Limb (tissue), 2 donors: Measurements from ENCODE around the gene SH3D21.

Source experiments
- DNase-seq, 2 donors: peaks; one replicate each; pipeline ENCODE4 v3.0.0-alpha.2; 2016; ENCODE audit errors: extremely low spot score in 2 of 2

Gene SH3D21

GRCh38 chr1:36306210-36306901, at the start of gene SH3D21:
Gene SH3D21, plus strand, starts transcription at chr1:36306368. Its CDS starts 53 bp downstream, at chr1:36306421.
- peak in 1 of 2 donors; percentile 59 for DNase-seq

- DNase-seq: no peak
These were observed 49.4 kb upstream of the SH3D21 start for GRCh38 chr1:36256558-36257374.

- no peak for DNase-seq
These were observed 48.8 kb upstream of the SH3D21 start for GRCh38 chr1:36257375-36257767.

- no peak for DNase-seq
These were observed 47.2 kb upstream of the SH3D21 start for GRCh38 chr1:36258960-36259344.

- DNase-seq: no peak
These were observed 37.2 kb upstream of the SH3D21 start for GRCh38 chr1:36268981-36269380.

- DNase-seq: no peak
These were observed 36.7 kb upstream of the SH3D21 start for GRCh38 chr1:36269408-36269838.

GRCh38 chr1:36273024-36273423, 33.1 kb upstream of the SH3D21 start:
- DNase-seq: no peak

GRCh38 chr1:36274201-36274600, 32.0 kb upstream of the SH3D21 start:
- DNase-seq: no peak

GRCh38 chr1:36276688-36277087, 29.5 kb upstream of the SH3D21 start:
- DNase-seq: no peak

GRCh38 chr1:36279110-36279788, 26.9 kb upstream of the SH3D21 start:
- DNase-seq: no peak

GRCh38 chr1:36279789-36280296, 26.3 kb upstream of the SH3D21 start:
- no peak for DNase-seq

GRCh38 chr1:36284061-36284460, 22.1 kb upstream of the SH3D21 start:
- DNase-seq: peak in 1 of 2 donors; percentile 24

GRCh38 chr1:36284517-36284916, 21.7 kb upstream of the SH3D21 start:
- no peak for DNase-seq

- DNase-seq: peak; percentile 55 to 88
These were observed 20.6 kb upstream of the SH3D21 start for GRCh38 chr1:36285443-36286101.

- no peak for DNase-seq
These were observed 19.4 kb upstream of the SH3D21 start for GRCh38 chr1:36286802-36287201.

- DNase-seq: no peak
These were observed 18.6 kb upstream of the SH3D21 start for GRCh38 chr1:36287595-36287994.

GRCh38 chr1:36295390-36295789, 10.8 kb upstream of the SH3D21 start:
- no peak for DNase-seq

GRCh38 chr1:36297062-36297461, 9.1 kb upstream of the SH3D21 start:
- DNase-seq: no peak

GRCh38 chr1:36298640-36299039, 7.5 kb upstream of the SH3D21 start:
- no peak for DNase-seq

- no peak for DNase-seq
These were observed 5.6 kb upstream of the SH3D21 start for GRCh38 chr1:36300526-36300925.

- no peak for DNase-seq
These were observed 4.9 kb upstream of the SH3D21 start for GRCh38 chr1:36301220-36301619.
